Head of caudate nucleus (tissue), 42 donors: ENCODE measurements around the gene MZB1.
A peak's percentile ranks its signal among the peaks of the same experiment; 100 is the strongest.
"Not testable (repeated sequence)": the region's sequence is repeated elsewhere in the genome, so short reads cannot be mapped to it uniquely, and the experiment has no call there.

Experiments
- DNase-seq, 42 donors: peaks; one replicate each; pipeline versions ENCODE4 v3.0.0 to v3.0.0-alpha.2; 2020 to 2021; ENCODE audit warnings: mixed read lengths in 7 of 42
- intact Hi-C: fragments of 100-400 bp; cut with DNase I; formaldehyde crosslinking; loops from one replicate; pipeline ENCODE4 v1.15.0; 2022

Gene MZB1

DNA sequence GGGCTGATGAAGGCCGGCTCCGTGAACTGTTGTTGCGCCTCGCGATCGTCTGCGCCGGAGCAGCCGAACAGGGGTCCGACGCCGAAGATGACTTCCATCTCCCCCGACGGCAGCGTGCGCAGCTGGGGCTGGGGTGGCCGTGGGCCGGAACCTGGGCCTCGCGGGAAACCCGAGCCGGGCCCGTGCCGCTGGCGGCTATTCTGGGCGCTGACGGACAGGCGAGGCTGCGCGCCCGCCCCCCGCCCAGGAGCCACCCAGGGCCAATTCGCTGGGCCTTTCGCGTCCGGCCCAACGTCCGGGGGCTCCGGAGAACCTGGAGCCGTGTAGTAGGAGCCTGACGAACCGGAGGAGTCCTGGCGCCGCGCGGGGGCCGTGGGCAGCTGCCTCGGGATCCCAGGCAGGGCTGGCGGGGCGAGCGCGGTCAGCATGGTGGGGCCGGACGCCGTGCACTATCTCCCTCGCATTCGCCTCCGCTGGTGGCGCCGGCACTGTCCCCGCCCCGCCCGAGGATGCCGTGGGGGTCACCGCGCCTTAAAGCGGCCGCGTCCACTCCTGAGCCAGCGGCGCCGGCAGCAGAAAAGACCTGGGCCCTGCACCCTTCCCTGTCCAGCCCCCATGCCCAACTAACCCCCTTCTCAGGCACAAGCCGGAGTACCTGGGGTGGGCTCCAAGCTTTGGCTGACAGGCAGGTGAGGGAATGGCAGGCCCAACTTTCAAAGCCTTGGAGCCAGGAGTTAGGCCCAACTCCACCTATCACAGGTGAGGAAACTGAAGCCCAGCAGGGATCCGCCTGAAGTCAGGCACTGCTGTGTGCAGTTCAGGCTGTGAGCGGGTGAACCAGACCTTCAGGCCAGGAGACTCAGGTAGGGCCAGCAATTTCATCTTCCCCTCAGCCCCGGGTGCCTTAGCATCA, 5.2 kb upstream of the MZB1 start, which contains the start of gene PROB1:
PROB1 (minus strand) TSS at position 451 of the 913 bp plus-strand sequence; CDS start at position 428, 23 bp downstream.
- intact Hi-C loops, result no loop called here
- DNase-seq, result peak in 3 of 42 donors; percentile 11 to 37 (median 15)

- peak in 17 of 42 donors; percentile 13 to 64 (median 41) for DNase-seq
- intact Hi-C loops, result no loop called here
These were observed 4.5 kb upstream of the MZB1 start for GRCh38 chr5:139394123-139394653.

DNA sequence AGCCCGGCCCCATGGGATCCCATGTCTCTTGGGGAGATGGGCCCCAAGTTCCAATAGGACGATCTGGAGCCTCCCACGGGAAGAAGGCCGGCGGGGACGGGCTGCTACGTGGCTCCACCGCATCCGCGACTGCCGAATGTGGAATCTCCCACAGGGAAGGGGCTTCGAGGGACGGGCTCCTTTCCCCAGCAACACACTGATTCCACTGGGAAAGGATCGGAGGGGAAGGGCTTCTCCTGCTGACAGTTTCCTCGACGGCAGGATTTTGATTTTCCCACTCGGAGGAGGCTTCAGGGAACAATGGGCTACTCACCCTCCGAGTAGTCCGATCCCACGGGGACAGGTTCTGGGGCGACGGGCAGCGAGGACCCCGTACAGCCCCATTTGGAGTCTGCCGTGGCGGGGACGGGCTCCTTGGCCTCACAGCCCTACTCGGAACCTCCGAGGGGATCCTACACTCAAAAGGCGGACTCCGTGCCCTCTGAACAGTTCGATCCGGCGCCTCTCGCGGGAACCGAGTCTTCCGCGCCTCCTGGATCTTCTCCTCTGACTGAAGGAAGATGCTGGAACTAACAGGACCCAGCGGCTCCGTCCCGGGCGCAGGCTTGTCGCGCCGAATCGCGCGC, 3.9 kb upstream of the MZB1 start:
- intact Hi-C loops, result no loop called here
- no peak for DNase-seq

DNA sequence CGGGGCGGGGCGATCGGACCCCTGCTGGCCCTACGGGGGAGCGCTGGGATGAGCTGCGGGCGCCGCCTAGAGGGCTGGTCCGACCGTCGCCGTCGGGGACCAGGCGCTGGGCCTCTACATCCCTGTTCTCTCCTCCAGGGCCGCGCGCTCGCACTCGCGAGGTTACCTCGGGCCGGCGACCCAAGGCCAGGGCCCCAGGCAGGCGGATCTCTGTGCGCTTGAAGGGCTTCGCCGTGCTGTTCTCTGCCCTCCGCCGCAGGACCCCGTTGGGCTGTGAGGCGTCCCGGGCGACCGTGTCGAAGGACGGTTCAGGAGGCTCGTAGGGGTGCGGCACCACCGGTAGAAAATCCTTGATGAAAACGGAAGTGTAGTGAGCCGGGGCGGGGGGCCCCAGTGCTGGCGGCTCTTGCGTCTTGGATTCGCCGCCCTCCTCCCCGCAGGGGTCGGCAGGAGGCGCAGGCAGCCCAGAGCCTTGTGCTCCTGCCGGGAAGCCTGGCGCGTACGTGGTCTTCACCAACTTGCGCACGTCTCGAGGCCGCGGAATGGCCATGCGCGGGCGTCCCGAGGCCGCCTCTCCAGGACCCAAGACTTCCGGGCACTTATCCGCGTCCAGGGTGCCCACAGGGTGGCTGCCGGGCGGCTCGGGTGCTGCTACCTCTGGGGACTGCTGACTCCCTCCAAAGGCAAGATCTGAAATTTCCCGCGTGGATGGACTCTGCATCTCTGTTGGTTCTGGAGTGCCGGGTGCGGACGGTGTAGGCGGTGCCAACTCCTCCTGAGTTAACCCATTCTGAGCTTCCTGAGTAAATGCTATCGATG, 3.2 kb upstream of the MZB1 start:
- peak in 6 of 42 donors; percentile 28 to 60 (median 48) for DNase-seq
- intact Hi-C loops, result no loop called here

DNA sequence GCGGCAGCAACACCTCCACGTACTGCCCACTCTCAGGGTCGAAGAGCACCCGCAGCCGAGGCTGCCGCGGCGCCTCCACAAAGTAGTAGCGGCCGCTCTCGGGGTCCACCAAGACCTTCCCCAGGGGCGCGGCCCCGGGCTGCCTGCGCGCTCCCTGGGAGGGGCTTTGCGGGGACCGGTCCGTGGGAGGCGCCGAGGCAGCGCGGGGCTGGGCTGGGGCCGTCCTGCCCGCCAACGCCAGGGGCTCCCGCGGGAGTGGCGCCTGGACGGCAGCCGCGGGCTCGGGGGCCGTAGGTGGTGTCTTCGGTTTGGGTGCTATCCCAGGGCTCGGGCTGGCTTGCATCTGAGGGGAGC, 2.6 kb upstream of the MZB1 start:
- DNase-seq, result no peak
- intact Hi-C loops, result no loop called here

GRCh38 chr5:139391570-139392323, 2.0 kb upstream of the MZB1 start:
- intact Hi-C loops, result no loop called here
- DNase-seq, result no peak

DNA sequence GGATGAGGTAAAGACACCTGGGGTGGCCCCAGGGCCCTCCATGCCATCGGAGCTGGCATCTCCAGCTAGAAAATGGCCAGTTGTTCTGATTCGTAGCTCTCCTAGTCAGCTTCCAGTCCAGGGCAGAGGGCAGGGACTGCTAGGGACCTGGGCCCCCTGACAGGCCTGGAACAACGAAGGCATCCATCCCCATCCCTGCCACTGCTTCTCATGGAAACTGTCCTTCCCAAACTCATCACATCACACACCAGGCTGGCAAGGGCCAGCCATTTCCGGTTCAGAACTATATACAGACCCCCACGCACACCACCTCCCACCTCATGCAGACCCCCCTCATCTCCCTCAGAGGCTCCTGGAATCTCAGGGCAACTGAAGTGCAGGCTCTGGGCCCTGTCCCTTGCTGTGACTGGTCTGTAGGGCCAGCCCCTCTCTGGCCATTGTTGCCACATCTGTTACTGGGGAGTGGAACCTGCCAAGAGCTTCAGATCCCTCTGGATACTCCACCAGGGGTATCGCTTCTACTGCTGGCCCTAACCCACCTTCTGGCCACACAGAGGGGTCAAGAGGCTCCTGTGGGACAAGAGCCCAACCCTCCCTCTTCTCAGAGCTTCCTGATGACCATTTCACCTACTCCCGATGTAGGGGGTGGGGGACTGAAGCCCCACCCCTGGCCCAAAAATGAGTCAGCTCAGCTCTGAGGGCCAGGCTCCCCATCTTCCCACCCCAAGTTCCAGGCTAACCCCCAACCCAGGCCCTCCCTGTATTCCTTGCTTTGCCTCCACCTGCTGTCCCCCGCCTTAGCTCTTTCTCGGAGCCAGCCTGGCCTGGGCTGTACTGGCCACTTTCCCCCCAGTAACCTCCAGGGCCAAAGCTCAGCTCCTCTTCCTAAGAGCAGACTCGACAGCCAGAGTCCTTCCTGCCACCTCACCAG, 1.2 kb upstream of the MZB1 start:
- intact Hi-C loops, result no loop called here
- DNase-seq, result peak in 1 of 42 donors; percentile 5

DNA sequence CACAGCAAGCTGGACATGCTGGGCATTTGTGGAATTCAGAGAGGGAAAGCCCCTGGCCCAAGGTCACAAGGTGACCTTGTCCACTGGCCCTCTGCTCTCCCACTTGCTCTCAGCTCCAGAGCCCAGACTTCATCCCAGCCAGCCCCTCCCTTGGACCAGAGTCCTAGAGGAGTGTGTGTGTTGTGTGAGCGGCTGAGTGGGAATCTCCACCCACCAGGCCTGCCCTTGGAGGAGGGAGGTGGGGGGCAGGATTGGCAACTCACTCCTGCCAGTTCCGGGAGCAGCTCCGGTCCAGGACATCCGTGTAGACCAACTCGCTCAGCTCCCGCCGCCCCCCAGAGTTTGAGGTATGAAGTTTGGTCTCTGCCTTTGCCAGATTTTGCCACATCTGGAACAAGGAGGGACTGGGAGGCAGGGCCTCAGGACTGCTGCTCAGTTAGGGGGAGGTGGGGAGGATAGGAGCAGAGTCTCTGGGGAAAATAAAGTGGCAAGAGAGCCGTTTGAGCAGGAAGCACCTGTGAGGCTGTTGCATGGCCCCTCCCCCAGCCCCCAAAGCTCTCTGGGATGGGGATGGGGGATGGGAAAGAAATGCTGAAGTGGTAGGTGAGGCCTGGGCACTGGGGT, 1.4 kb downstream of the MZB1 start:
- peak in 1 of 42 donors; percentile 32 for DNase-seq
- intact Hi-C loops, result no loop called here

DNA sequence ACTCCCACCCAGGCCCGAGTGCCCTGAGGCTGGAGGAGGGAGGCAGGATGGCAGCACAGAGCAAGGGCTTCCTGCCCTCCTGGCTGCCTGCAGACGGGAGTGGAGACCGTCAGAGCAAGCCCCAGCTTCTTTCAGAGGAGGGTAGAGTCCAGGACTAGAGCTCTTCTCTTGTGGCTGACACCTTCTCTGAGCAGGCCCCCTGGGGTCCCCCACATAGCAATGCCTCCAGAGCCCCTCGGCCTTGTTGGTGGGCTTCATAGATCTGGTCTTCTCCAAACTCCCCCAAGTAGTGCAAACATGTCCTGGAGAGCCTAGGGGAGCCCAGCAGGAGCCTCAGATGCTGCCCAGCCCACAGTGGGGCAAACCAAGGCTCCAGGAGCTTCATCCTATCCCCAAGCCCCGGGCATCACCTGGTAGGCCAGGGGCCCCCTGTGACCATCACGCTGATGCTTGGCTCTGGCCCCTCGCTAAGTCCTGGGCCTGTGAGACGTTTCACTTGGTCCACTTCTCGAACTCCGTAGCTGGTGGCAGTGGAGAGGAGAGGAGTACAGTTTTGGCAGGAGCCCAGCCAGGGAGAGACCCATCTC, 2.0 kb downstream of the MZB1 start:
- DNase-seq, result no peak
- intact Hi-C loops, result no loop called here

DNA sequence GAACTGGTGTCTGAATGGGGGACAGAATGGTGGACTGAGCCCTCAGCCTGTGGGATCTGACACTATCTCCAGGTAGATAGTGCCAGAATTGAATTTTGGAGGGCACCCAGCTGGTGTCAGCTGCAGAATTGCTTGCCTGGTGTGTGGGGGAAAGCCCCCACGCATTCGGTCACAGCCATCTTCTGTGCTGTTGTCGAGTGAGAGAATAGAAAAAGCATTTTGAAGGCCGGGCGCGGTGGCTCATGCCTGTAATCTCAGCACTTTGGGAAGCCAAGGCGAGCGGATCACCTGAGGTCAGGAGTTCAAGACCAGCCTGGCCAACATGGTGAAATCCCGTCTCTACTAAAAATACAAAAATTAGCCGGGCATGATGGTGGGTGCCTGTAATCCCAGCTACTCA, 2.8 kb downstream of the MZB1 start:
- intact Hi-C loops, DNase-seq: not testable (repeated sequence)

DNA sequence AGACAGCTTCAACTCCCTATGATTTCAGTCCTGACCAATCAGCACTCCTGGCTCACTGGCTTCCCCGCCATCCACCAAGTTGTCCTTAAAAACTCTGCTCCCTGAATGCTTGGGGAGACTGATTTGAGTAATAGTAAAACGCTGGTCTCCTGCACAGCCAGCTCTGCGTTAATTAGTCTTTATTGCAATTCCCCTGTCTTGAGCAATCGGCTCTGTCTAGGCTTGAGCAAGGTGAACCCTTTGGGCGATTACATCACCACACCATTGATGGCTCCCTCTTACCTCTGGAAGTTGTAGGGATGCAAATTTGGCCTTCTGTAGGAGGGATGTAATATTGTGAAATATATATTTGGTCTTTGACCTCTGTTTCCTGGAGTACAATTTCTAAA, 3.7 kb downstream of the MZB1 start:
- intact Hi-C loops, result no loop called here
- no peak for DNase-seq

GRCh38 chr5:139385061-139386049, 4.4 kb downstream of the MZB1 start:
- intact Hi-C loops, result no loop called here
- peak in 1 of 42 donors; percentile 28 for DNase-seq

DNA sequence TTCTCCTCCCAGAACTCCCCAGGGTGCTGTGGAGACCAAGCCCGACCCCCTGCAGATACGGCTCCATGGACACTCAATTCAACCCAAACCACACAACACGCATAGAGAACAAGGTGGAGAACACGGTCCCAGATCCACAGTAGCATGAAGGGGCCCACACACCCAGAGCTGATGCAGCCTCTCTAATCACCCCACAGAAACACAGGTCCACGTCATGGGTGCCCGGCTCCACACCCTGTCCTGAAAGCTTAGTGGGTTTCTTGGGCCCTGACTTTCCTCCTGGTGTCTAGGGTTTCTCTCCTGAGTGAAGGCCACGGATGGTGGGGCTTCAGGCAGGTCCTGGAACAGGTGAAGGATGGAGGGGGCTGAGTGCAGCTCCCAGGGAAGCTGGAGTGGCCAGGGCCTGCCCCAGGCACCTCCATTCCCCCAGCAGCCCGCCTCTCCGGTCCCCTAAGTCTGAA, 5.1 kb downstream of the MZB1 start:
- peak in 1 of 42 donors; percentile 10 for DNase-seq
- intact Hi-C loops, result no loop called here

DNA sequence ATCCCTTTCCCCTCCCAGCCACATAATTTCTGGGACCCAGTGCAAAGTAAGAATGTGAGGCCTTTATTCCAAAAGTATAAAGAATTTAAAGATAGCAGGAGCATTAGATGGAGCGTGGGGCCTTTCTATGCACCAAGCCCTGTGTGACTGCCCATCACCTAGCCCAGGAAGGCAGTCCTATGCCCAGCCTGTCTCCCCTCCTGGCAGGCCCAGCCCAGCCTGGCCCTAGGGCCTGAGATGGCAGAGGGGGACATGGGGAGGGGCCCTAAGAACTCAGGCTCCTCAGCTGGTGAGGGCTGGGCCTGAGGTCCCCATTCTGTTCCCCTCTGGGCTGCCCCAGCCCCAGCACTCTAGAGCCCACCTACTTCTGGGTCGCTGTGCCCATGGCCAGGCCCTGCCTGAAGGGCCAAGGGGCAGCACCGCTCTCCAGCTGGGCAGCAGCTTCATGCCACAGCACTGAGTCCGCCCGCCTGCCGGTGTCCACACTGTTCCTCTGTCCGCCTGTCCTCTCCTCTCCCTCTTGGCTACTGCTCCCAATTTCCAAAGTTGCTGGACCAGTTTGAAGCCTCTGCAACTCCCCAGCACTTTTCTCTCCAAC, 5.6 kb downstream of the MZB1 start:
- no peak for DNase-seq
- intact Hi-C loops, result no loop called here
